Naive thymus-derived CD4-positive, alpha-beta T cell (primary cell): Measurements from ENCODE around the gene ITGBL1. TPM values are rescaled to one million over a fixed set of nuclear protein-coding genes. Genes with fewer than 3 reads are reported as not detected.

Experiments used
- ATAC-seq: fragments of 150-1000 bp; cut with Tn5 transposase; 2 replicates; pipeline ENCODE4 v1.10.0; 2021; ENCODE audit warnings: mild to moderate bottlenecking, moderate library complexity
- CTCF ChIA-PET: fragments of 350-600 bp; sonication (Branson Sonifier 250); formaldehyde crosslinking; loops from one replicate; lab custom pipeline; 2021; ENCODE audit warnings: antibody characterized with exemption; lab: Charles Lee
- POLR2A ChIA-PET: fragments of 350-600 bp; sonication (Branson Sonifier 250); formaldehyde crosslinking; loops from one replicate; lab custom pipeline; 2021; ENCODE audit warnings: antibody characterized with exemption, inconsistent platforms; lab: Charles Lee
- DNase-seq, 9 donors: peaks; one replicate each; pipeline versions ENCODE4 v3.0.0 to v3.0.0-alpha.2; 2020 to 2022; ENCODE audit warnings: mixed read lengths in 1 of 9
- H3K27ac ChIP-seq: one replicate; pipeline ENCODE4 v1.7.0; 2013; ENCODE audit warnings: mild to moderate bottlenecking, low read depth, low read length, moderate library complexity
- H3K27me3 ChIP-seq, 2 donors: one replicate each; pipeline ENCODE4 v1.7.0; 2013; ENCODE audit warnings: low read length in 2 of 2, mild to moderate bottlenecking in 2 of 2, moderate library complexity in 2 of 2; ENCODE audit not compliant: control insufficient read depth in 2 of 2, insufficient read depth in 2 of 2
- H3K36me3 ChIP-seq, 3 experiments: 1 replicate in 2 of 3; 2 replicates in 1 of 3; pipeline ENCODE4 v1.7.0; 2013; ENCODE audit warnings: low read length in 3 of 3, mild to moderate bottlenecking in 3 of 3, moderate library complexity in 1 of 3; ENCODE audit not compliant: insufficient read depth in 3 of 3, control insufficient read depth in 2 of 3
- H3K4me1 ChIP-seq, 2 donors: one replicate each; pipeline ENCODE4 v1.7.0; 2013; ENCODE audit warnings: low read length in 2 of 2, mild to moderate bottlenecking in 2 of 2, moderate library complexity in 1 of 2; ENCODE audit not compliant: control insufficient read depth in 2 of 2, insufficient read depth in 2 of 2
- H3K4me3 ChIP-seq: 2 replicates; pipeline ENCODE4 v1.7.0; 2013; ENCODE audit warnings: mild to moderate bottlenecking, low read length
- H3K9me3 ChIP-seq, 3 experiments: 1 replicate in 2 of 3; 2 replicates in 1 of 3; pipeline ENCODE4 v1.7.0; 2013; ENCODE audit warnings: low read length in 3 of 3; ENCODE audit not compliant: control insufficient read depth in 2 of 3
- H3K27ac Mint-ChIP-seq, 9 donors: one replicate each; pipeline ENCODE4 v1.8.0; 2020 to 2022; ENCODE audit warnings: mixed read lengths in 9 of 9, mild to moderate bottlenecking in 8 of 9, moderate library complexity in 5 of 9, inconsistent platforms in 2 of 9
- H3K27me3 Mint-ChIP-seq, 5 donors: one replicate each; pipeline ENCODE4 v1.8.0; 2021 to 2022; ENCODE audit warnings: mixed read lengths in 5 of 5, mild to moderate bottlenecking in 1 of 5
- H3K36me3 Mint-ChIP-seq, 5 donors: one replicate each; pipeline ENCODE4 v1.8.0; 2020 to 2022; ENCODE audit warnings: mixed read lengths in 5 of 5, mild to moderate bottlenecking in 3 of 5, inconsistent platforms in 1 of 5
- H3K4me1 Mint-ChIP-seq, 7 donors: one replicate each; pipeline ENCODE4 v1.8.0; 2020 to 2022; ENCODE audit warnings: mixed read lengths in 7 of 7, mild to moderate bottlenecking in 3 of 7, inconsistent platforms in 1 of 7
- H3K4me3 Mint-ChIP-seq, 10 donors: one replicate each; pipeline ENCODE4 v1.8.0; 2020 to 2022; ENCODE audit warnings: mild to moderate bottlenecking in 10 of 10, mixed read lengths in 10 of 10, moderate library complexity in 6 of 10, inconsistent platforms in 2 of 10
- H3K9me3 Mint-ChIP-seq, 11 donors: one replicate each; pipeline ENCODE4 v1.8.0; 2020 to 2022; ENCODE audit warnings: mixed read lengths in 11 of 11, mild to moderate bottlenecking in 4 of 11, inconsistent platforms in 1 of 11, moderate library complexity in 1 of 11
- intact Hi-C, 2 donors: fragments of 100-400 bp; cut with micrococcal nuclease; formaldehyde crosslinking; loops; one replicate each; pipeline ENCODE4 v1.15.1; 2023
- polyA plus RNA-seq, 2 donors: library from polyadenylated mRNA; unstranded; fragments of 300-500 nt; fragmentation: Illumina TruSeq; gene quantifications; one replicate each; pipeline ENCODE4 v1.2.3, GENCODE V29; 2021
- total RNA-seq, 6 experiments: library from RNA in 5 of 6; stranded (reverse) in 5 of 6; gene quantifications; 1 replicate in 5 of 6; 2 replicates in 1 of 6; pipeline ENCODE4 v1.2.3 and lab custom pipeline; 2021 to 2026

The ITGBL1 gene
- total and polyA plus RNA-seq, 7 experiments from 2014 or later, result not detected

DNA sequence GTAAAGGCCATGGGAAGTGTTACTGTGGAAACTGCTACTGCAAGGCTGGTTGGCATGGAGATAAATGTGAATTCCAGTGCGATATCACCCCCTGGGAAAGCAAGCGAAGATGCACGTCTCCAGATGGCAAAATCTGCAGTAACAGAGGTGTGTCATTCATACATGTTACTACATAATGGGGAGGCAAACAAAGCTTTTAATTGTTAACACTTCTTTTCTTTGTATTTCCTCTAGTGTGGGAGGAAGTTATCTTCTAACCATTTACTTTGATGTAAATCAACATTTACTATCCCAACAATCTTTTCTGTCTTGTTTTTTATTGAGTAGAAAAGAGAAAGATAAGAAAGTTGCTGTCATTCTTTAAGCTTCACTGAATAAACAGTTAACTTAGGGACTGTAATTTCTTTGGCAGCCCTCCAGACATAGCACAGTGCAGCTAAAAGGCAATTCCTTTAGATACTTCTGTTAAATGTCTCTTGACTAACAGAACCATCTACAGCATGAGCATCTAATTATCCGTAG, 126.9 kb downstream of the ITGBL1 start:
- H3K27ac ChIP-seq, result no peak overlapping the region
- H3K4me1 Mint-ChIP-seq, result no peaks in the 10 kb centered on the region
- H3K9me3 Mint-ChIP-seq, result no peaks in the 10 kb centered on the region
- H3K27me3 Mint-ChIP-seq, result peaks cover 0 to 11% (median 4%) of the 10 kb centered on the region in 5 donors
- intact Hi-C loops, result no loop called here
- H3K36me3 Mint-ChIP-seq, result no peaks in the 10 kb centered on the region
- no peak overlapping the region for H3K27ac Mint-ChIP-seq
- no peaks in the 10 kb centered on the region for H3K36me3 ChIP-seq
- H3K4me3 ChIP-seq, result no peak overlapping the region
- H3K9me3 ChIP-seq, result no peaks in the 10 kb centered on the region
- POLR2A ChIA-PET, result no interaction called here
- no peak overlapping the region for H3K4me3 Mint-ChIP-seq
- H3K27me3 ChIP-seq, result no peaks in the 10 kb centered on the region
- CTCF ChIA-PET, result no interaction called here
- H3K4me1 ChIP-seq, result no peaks in the 10 kb centered on the region
- no peak for DNase-seq
- no peak for ATAC-seq

DNA sequence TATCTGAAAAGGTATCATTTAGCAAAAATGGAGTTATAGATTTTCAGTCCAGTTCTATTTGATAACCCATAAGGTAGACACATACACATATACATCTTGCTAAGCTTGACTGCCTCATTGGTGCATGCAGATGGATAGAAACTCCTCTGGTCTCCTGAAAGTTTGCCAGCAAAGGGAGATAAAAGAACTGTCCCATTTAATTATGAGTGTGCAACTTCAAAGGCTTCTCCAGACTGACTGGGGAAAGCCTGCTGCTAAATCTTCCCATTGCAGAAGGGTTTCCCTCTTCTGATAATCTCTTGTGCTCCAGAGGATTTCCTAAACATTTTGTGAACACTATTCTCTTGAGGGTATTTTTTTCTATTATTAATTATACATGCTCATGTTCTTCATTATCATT, 131.9 kb downstream of the ITGBL1 start:
- H3K27ac ChIP-seq, result no peak overlapping the region
- intact Hi-C loops, result no loop called here
- no peaks in the 10 kb centered on the region for H3K4me1 ChIP-seq
- no peaks in the 10 kb centered on the region for H3K9me3 ChIP-seq
- Mint-ChIP-seq H3K27ac (no peak overlapping the region), H3K4me3 (no peak overlapping the region), H3K9me3 (no peaks in the 10 kb centered on the region), H3K27me3 (peaks cover 0 to 9% (median 5%) of the 10 kb centered on the region in 5 donors), H3K4me1 (peaks cover 0 to 2% (median 0%) of the 10 kb centered on the region in 7 donors), H3K36me3 (no peaks in the 10 kb centered on the region)
- POLR2A ChIA-PET, result no interaction called here
- ATAC-seq (no peak), DNase-seq (no peak)
- no peak overlapping the region for H3K4me3 ChIP-seq
- CTCF ChIA-PET, result no interaction called here
- H3K36me3 ChIP-seq, result no peaks in the 10 kb centered on the region
- H3K27me3 ChIP-seq, result no peaks in the 10 kb centered on the region

- intact Hi-C loops, result no loop called here
- no peaks in the 10 kb centered on the region for H3K9me3 ChIP-seq
- ChIA-PET CTCF (no interaction called here), POLR2A (no interaction called here)
- Mint-ChIP-seq H3K36me3 (no peaks in the 10 kb centered on the region), H3K27ac (no peak overlapping the region), H3K27me3 (peaks cover 0 to 13% (median 3%) of the 10 kb centered on the region in 5 donors), H3K4me3 (no peak overlapping the region), H3K4me1 (peaks cover 0 to 2% (median 0%) of the 10 kb centered on the region in 7 donors), H3K9me3 (peaks cover 0 to 5% (median 2%) of the 10 kb centered on the region in 11 donors)
- ATAC-seq (no peak), DNase-seq (no peak)
- H3K4me3 ChIP-seq, result no peak overlapping the region
- H3K36me3 ChIP-seq, result no peaks in the 10 kb centered on the region
- no peak overlapping the region for H3K27ac ChIP-seq
- no peaks in the 10 kb centered on the region for H3K4me1 ChIP-seq
- no peaks in the 10 kb centered on the region for H3K27me3 ChIP-seq
Measured at GRCh38 chr13:101590479-101590878, 138.0 kb downstream of the ITGBL1 start.

GRCh38 chr13:101594936-101595335, 142.5 kb downstream of the ITGBL1 start:
- no peak overlapping the region for H3K4me3 Mint-ChIP-seq
- ATAC-seq, result no peak
- Histone ChIP-seq H3K4me1 (no peaks in the 10 kb centered on the region), H3K4me3 (no peak overlapping the region), H3K27ac (no peak overlapping the region), H3K36me3 (no peaks in the 10 kb centered on the region), H3K9me3 (no peaks in the 10 kb centered on the region), H3K27me3 (no peaks in the 10 kb centered on the region)
- no peaks in the 10 kb centered on the region for H3K36me3 Mint-ChIP-seq
- intact Hi-C loops, result no loop called here
- no peak overlapping the region for H3K27ac Mint-ChIP-seq
- ChIA-PET CTCF (no interaction called here), POLR2A (no interaction called here)
- H3K9me3 Mint-ChIP-seq, result peaks cover 0 to 5% (median 2%) of the 10 kb centered on the region in 11 donors
- H3K27me3 Mint-ChIP-seq, result peaks cover 0 to 9% (median 3%) of the 10 kb centered on the region in 5 donors
- no peaks in the 10 kb centered on the region for H3K4me1 Mint-ChIP-seq
- DNase-seq, result no peak

DNA sequence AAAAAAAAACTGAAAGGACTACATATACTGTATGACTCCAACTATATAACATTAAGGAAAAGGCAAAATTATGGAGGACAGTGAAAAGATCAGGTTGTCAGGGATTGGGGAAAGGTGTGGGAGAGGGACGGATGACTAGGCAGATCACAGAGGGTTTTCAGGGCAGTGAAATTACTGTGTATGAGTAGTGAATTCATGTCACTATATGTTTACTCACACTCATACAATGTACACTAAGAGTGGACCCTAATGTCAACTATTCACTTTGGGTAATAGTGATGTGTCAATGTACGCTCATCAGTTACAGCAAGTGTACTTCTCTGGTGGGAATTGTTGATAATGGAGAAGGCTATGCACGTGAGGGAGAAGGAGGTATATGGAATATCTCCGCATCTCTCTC, 144.3 kb downstream of the ITGBL1 start:
- Mint-ChIP-seq H3K27me3 (peaks cover 0 to 9% (median 4%) of the 10 kb centered on the region in 5 donors), H3K27ac (no peak overlapping the region), H3K4me1 (no peaks in the 10 kb centered on the region), H3K36me3 (no peaks in the 10 kb centered on the region), H3K9me3 (peaks cover 0 to 5% (median 2%) of the 10 kb centered on the region in 11 donors), H3K4me3 (no peak overlapping the region)
- POLR2A ChIA-PET, result no interaction called here
- intact Hi-C loops, result no loop called here
- Histone ChIP-seq H3K4me1 (no peaks in the 10 kb centered on the region), H3K27ac (no peak overlapping the region), H3K4me3 (no peak overlapping the region), H3K9me3 (no peaks in the 10 kb centered on the region), H3K27me3 (no peaks in the 10 kb centered on the region), H3K36me3 (no peaks in the 10 kb centered on the region)
- CTCF ChIA-PET, result no interaction called here
- ATAC-seq (no peak), DNase-seq (no peak)

- intact Hi-C loops, result no loop called here
- H3K27me3 ChIP-seq, result no peaks in the 10 kb centered on the region
- H3K9me3 ChIP-seq, result no peaks in the 10 kb centered on the region
- no peaks in the 10 kb centered on the region for H3K36me3 ChIP-seq
- ChIA-PET CTCF (no interaction called here), POLR2A (no interaction called here)
- no peaks in the 10 kb centered on the region for H3K36me3 Mint-ChIP-seq
- no peak overlapping the region for H3K27ac ChIP-seq
- no peaks in the 10 kb centered on the region for H3K4me1 ChIP-seq
- ATAC-seq (no peak), DNase-seq (no peak)
- H3K9me3 Mint-ChIP-seq, result peaks cover 0 to 2% (median 0%) of the 10 kb centered on the region in 11 donors
- no peak overlapping the region for H3K27ac Mint-ChIP-seq
- peak overlapping the region in 1 of 10 donors; percentile 34 for H3K4me3 Mint-ChIP-seq
- no peaks in the 10 kb centered on the region for H3K4me1 Mint-ChIP-seq
- no peak overlapping the region for H3K4me3 ChIP-seq
- H3K27me3 Mint-ChIP-seq, result peaks cover 5 to 19% (median 13%) of the 10 kb centered on the region in 5 donors
Measured at GRCh38 chr13:101611491-101612475, 159.3 kb downstream of the ITGBL1 start.
